K562 treated with DMSO at 1 percent for 12 hours (cell line): ENCODE results near the gene ARHGDIG. TPM values are rescaled to one million over a fixed set of nuclear protein-coding genes. Genes with fewer than 3 reads are reported as not detected.

ENCODE experiments used
- total RNA-seq: library from RNA; unstranded; fragments of 300-600 nt; gene quantifications from 2 replicates; pipeline ENCODE4 v1.2.3, GENCODE V29; 2022; ENCODE audit not compliant: insufficient read depth

Gene ARHGDIG
- total RNA-seq = not detected in 2 replicates

GRCh38 chr16:280552-280951 is at the start of gene ARHGDIG:
Gene ARHGDIG (plus strand): TSS chr16:280591. CDS start chr16:280681, 90 bp downstream.

GRCh38 chr16:234468-235305 is 45.7 kb upstream of the ARHGDIG start, which contains the start of gene FAM234A:
Gene FAM234A (plus strand): TSS chr16:234821. CDS start chr16:254414, 19,593 bp downstream.

GRCh38 chr16:275786-276232 is 4.6 kb upstream of the ARHGDIG start, which contains the start of gene RGS11:
Gene RGS11 (minus strand): TSS chr16:275944. CDS start chr16:275911, 33 bp downstream.

GRCh38 chr16:283033-283805 is 2.8 kb downstream of the ARHGDIG start, which contains the start of gene PDIA2:
Gene PDIA2 (plus strand): TSS chr16:283164. CDS start chr16:283170, 6 bp downstream.

Other genes starting within 250 kb of the ARHGDIG start
- gene POLR3K, start 227.0 kb upstream of the ARHGDIG start, total RNA-seq = 37.9 and 51.3 TPM in 2 replicates
- 69.1 and 100 TPM in 2 replicates for gene SNRNP25, start 226.8 kb upstream of the ARHGDIG start, total RNA-seq
- gene RHBDF1, start 208.0 kb upstream of the ARHGDIG start, total RNA-seq = 4.1 and 6.4 TPM in 2 replicates
- 82.0 and 140 TPM in 2 replicates for gene MPG, start 202.4 kb upstream of the ARHGDIG start, total RNA-seq
- gene NPRL3, start 141.9 kb upstream of the ARHGDIG start, total RNA-seq = 24.8 and 44.1 TPM in 2 replicates
- 91.5 and 152 TPM in 2 replicates for gene HBZ, start 127.9 kb upstream of the ARHGDIG start, total RNA-seq
- gene HBM, start 114.6 kb upstream of the ARHGDIG start, total RNA-seq = not detected in 2 replicates
- 139 and 152 TPM in 2 replicates for gene HBA2, start 107.7 kb upstream of the ARHGDIG start, total RNA-seq
- gene HBA1, start 103.9 kb upstream of the ARHGDIG start, total RNA-seq = 556 and 839 TPM in 2 replicates
- 34.4 and 92.7 TPM in 2 replicates for gene HBQ1, start 100.1 kb upstream of the ARHGDIG start, total RNA-seq
- 48.4 and 56.4 TPM in 2 replicates for gene LUC7L, start 51.1 kb upstream of the ARHGDIG start, total RNA-seq
- 78.1 and 81.9 TPM in 2 replicates for gene FAM234A, start 45.8 kb upstream of the ARHGDIG start, total RNA-seq
- not detected in 2 replicates for gene RGS11, start 4.6 kb upstream of the ARHGDIG start, total RNA-seq
- not detected in 2 replicates for gene PDIA2, start 2.6 kb downstream of the ARHGDIG start, total RNA-seq
- 28.6 and 39.4 TPM in 2 replicates for gene AXIN1, start 72.1 kb downstream of the ARHGDIG start, total RNA-seq
- gene MRPL28, start 89.9 kb downstream of the ARHGDIG start, total RNA-seq = 89.7 and 105 TPM in 2 replicates
- gene PGAP6, start 101.4 kb downstream of the ARHGDIG start, total RNA-seq = 86.0 and 95.6 TPM in 2 replicates
- gene NME4, start 116.6 kb downstream of the ARHGDIG start, total RNA-seq = 138 and 154 TPM in 2 replicates
- 36.2 and 36.4 TPM in 2 replicates for gene DECR2, start 121.3 kb downstream of the ARHGDIG start, total RNA-seq
- 10.5 and 18.8 TPM in 2 replicates for gene RAB11FIP3, start 145.1 kb downstream of the ARHGDIG start, total RNA-seq
- 40.3 and 60.1 TPM in 2 replicates for gene CAPN15, start 247.1 kb downstream of the ARHGDIG start, total RNA-seq